ENCODE results near the gene OR52K1. TPM values are rescaled to one million over a fixed set of nuclear protein-coding genes. Genes with fewer than 3 reads are reported as not detected.
"Not testable (repeated sequence)": the region's sequence is repeated elsewhere in the genome, so short reads cannot be mapped to it uniquely, and the experiment has no call there.

OR52K1 gene
- total and polyA plus RNA-seq, 2 experiments from 2014 or later: not detected

GRCh38 chr11:4480577-4481239, 1.7 kb upstream of the OR52K1 start:
- Histone ChIP-seq H3K79me2 (ENCODE audit: insufficient read depth) (no peaks in the 10 kb centered on the region), H3K4me1 (ENCODE audit: insufficient read depth) (peaks cover 8% of the 10 kb centered on the region; the same call in 1 of the 2 replicates), H3K9ac (no peak overlapping the region), H3K9me3 (ENCODE audit: low read depth) (no peaks in the 10 kb centered on the region), H4K20me1 (ENCODE audit: insufficient read depth) (no peaks in the 10 kb centered on the region), H3K4me2 (ENCODE audit: unreplicated experiment) (no peak overlapping the region), H3K36me3 (ENCODE audit: low read depth) (no peaks in the 10 kb centered on the region), H2AFZ (no peak overlapping the region), H3K27me3 (replicated peaks; ENCODE audit: insufficient read depth) (peaks cover 12% of the 10 kb centered on the region), H3F3A (ENCODE audit: insufficient read depth) (no peaks in the 10 kb centered on the region), H3K4me3 (no peak overlapping the region), H3K9me2 (ENCODE audit: insufficient read depth) (no peaks in the 10 kb centered on the region), H3K27ac (no peak overlapping the region)
- in situ Hi-C loops (cut with MboI): loop anchor here (25.0 kb wide), 1 partner anchor 293 kb away; no protein-coding TSS in a partner anchor
- TF ChIP-seq EZH2phosphoT487 (IDR thresholded peaks at IDR 0.05; ENCODE audit: insufficient read depth, low read depth): no peak
- TF ChIP-seq EZH2 (IDR thresholded peaks at IDR 0.05; ENCODE audit: insufficient read depth, poor library complexity, severe bottlenecking): no peak
- peak; percentile 61 for DNase-seq
- 62 to 66% methylated on average over 4 of the region's 4 CpGs for WGBS, 2 experiments (ENCODE audit: low coverage in 1 of 2, low lambda C conversion rate in 2 of 2, missing lambda C conversion rate in 2 of 2)

DNA sequence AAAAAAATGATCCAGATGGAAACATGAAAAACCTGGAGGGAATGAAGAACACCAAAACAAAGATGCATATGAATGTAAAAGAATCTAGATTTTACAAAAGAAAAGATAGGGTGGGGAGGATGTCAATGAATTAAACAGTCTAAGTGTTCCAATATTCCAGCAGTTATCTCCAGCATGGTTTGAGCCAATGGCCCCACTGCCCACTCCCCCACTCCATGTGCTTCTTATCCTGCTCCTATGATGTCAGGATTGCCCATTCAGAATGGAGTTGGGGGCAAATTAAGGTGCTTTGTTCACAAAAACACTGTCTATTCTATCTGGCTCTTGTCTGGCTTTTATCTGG, 1.2 kb upstream of the OR52K1 start:
- no peaks in the 10 kb centered on the region for H3K36me3 ChIP-seq (ENCODE audit: low read depth)
- H3K9me3 ChIP-seq (ENCODE audit: low read depth): no peaks in the 10 kb centered on the region
- H3K9ac ChIP-seq: no peak overlapping the region
- peaks cover 8% of the 10 kb centered on the region; the same call in 1 of the 2 replicates for H3K4me1 ChIP-seq (ENCODE audit: insufficient read depth)
- no peak overlapping the region for H3K4me2 ChIP-seq (ENCODE audit: unreplicated experiment)
- no peak overlapping the region for H3K4me3 ChIP-seq
- no peaks in the 10 kb centered on the region for H4K20me1 ChIP-seq (ENCODE audit: insufficient read depth)
- no peak overlapping the region for H3K27ac ChIP-seq
- DNase-seq: no peak
- in situ Hi-C loops (cut with MboI): loop anchor here (25.0 kb wide), 1 partner anchor 294 kb away; no protein-coding TSS in a partner anchor
- peaks cover 12% of the 10 kb centered on the region for H3K27me3 ChIP-seq (replicated peaks; ENCODE audit: insufficient read depth)
- H3K9me2 ChIP-seq (ENCODE audit: insufficient read depth): no peaks in the 10 kb centered on the region
- H3F3A ChIP-seq (ENCODE audit: insufficient read depth): no peaks in the 10 kb centered on the region
- no peak overlapping the region for H2AFZ ChIP-seq
- no peaks in the 10 kb centered on the region for H3K79me2 ChIP-seq (ENCODE audit: insufficient read depth)
- no peak for TF ChIP-seq EZH2phosphoT487 (IDR thresholded peaks at IDR 0.05; ENCODE audit: insufficient read depth, low read depth)
- TF ChIP-seq EZH2 (IDR thresholded peaks at IDR 0.05; ENCODE audit: insufficient read depth, poor library complexity, severe bottlenecking): no peak

GRCh38 chr11:4484310-4484709, 1.9 kb downstream of the OR52K1 start:
- in situ Hi-C loops (cut with MboI): loop anchor here (25.0 kb wide), 1 partner anchor 297 kb away; no protein-coding TSS in a partner anchor
- peaks cover 8% of the 10 kb centered on the region; the same call in 1 of the 2 replicates for H3K4me1 ChIP-seq (ENCODE audit: insufficient read depth)
- WGBS, 2 experiments (ENCODE audit: low coverage in 1 of 2, low lambda C conversion rate in 2 of 2, missing lambda C conversion rate in 2 of 2): 36 to 38% methylated on average over 4 of the region's 4 CpGs

GRCh38 chr11:4491405-4491804, 9.0 kb downstream of the OR52K1 start:
- H3F3A ChIP-seq (ENCODE audit: insufficient read depth); H3K27ac ChIP-seq; H3K4me3 ChIP-seq; H3K9me3 ChIP-seq (ENCODE audit: low read depth); H3K79me2 ChIP-seq (ENCODE audit: insufficient read depth); H2AFZ ChIP-seq; H3K4me2 ChIP-seq (ENCODE audit: unreplicated experiment); H3K4me1 ChIP-seq (ENCODE audit: insufficient read depth); H4K20me1 ChIP-seq (ENCODE audit: insufficient read depth); H3K9ac ChIP-seq; H3K9me2 ChIP-seq (ENCODE audit: insufficient read depth); H3K36me3 ChIP-seq (ENCODE audit: low read depth); DNase-seq: not testable (repeated sequence)
- WGBS, 2 experiments (ENCODE audit: low coverage in 1 of 2, low lambda C conversion rate in 2 of 2, missing lambda C conversion rate in 2 of 2): 73 to 75% methylated on average over 2 of the region's 2 CpGs
- H3K27me3 ChIP-seq (replicated peaks; ENCODE audit: insufficient read depth): peaks cover 17% of the 10 kb centered on the region
- in situ Hi-C loops (cut with MboI): loop anchor here (25.0 kb wide), 1 partner anchor 304 kb away; no protein-coding TSS in a partner anchor

More at GRCh38 chr11:4484310-4484709, 1.9 kb downstream of the OR52K1 start:
- no peaks in the 10 kb centered on the region for H3K9me3 ChIP-seq (ENCODE audit: low read depth)
- no peaks in the 10 kb centered on the region for H3K79me2 ChIP-seq (ENCODE audit: insufficient read depth)
- H3K9me2 ChIP-seq (ENCODE audit: insufficient read depth): no peaks in the 10 kb centered on the region
- H3K27me3 ChIP-seq (replicated peaks; ENCODE audit: insufficient read depth): peaks cover 6% of the 10 kb centered on the region; the same call in 1 of the 2 replicates
- H3K9ac ChIP-seq: no peak overlapping the region
- no peaks in the 10 kb centered on the region for H3K36me3 ChIP-seq (ENCODE audit: low read depth)
- H3K4me2 ChIP-seq (ENCODE audit: unreplicated experiment): no peak overlapping the region
- no peak overlapping the region for H3K4me3 ChIP-seq
- no peak for TF ChIP-seq EZH2 (IDR thresholded peaks at IDR 0.05; ENCODE audit: insufficient read depth, poor library complexity, severe bottlenecking)
- no peak for TF ChIP-seq EZH2phosphoT487 (IDR thresholded peaks at IDR 0.05; ENCODE audit: insufficient read depth, low read depth)
- no peak overlapping the region for H3K27ac ChIP-seq
- DNase-seq: no peak
- H4K20me1 ChIP-seq (ENCODE audit: insufficient read depth): no peaks in the 10 kb centered on the region
- no peak overlapping the region for H2AFZ ChIP-seq
- H3F3A ChIP-seq (ENCODE audit: insufficient read depth): no peaks in the 10 kb centered on the region

Measured in GM23248 (cell line).